G401 (cell line): ENCODE data around the gene CACNA1C. TPM values are rescaled to one million over a fixed set of nuclear protein-coding genes. Genes with fewer than 3 reads are reported as not detected.

Source experiments
- DNase-seq: peaks from one replicate; pipeline ENCODE4 v3.0.0-alpha.2; 2015; ENCODE audit warnings: low spot score
- in situ Hi-C: cut with HindIII; loops from 2 replicates; pipeline ENCODE4 v1.10.0; 2016; ENCODE audit warnings: low sequenced_read_pairs, mixed read lengths
- total RNA-seq: library from RNA; depleted of rRNA; stranded (reverse); fragments of >200 nt; shearing (Covaris generic); gene quantifications from 2 replicates; pipeline ENCODE4 v1.2.3, GENCODE V29; 2014

Gene CACNA1C
- total RNA-seq, 1 experiment from 2014 or later: 2.8 TPM

DNA sequence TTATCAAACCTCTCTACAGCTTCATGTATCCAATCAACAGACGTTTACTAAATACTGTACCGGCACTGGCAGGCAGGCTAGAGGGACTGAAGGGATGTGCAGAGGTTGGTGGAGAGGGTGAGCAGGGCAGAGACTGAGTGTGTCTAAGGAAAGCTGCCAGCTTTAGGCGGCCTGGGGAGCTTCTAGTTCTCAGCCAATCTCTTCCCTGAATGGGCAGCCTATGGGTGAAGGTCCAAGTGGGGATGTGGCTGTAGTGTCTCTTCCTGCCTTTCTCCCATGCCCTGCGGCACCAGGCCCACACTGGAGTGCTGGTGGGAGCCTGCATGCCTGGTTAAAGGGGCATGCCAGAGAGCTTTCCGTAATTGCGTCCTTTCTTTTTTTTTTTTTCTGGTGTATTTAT lies 239.8 kb downstream of the CACNA1C start:
- peak; percentile 22 for DNase-seq
- in situ Hi-C loops: no loop called here

DNA sequence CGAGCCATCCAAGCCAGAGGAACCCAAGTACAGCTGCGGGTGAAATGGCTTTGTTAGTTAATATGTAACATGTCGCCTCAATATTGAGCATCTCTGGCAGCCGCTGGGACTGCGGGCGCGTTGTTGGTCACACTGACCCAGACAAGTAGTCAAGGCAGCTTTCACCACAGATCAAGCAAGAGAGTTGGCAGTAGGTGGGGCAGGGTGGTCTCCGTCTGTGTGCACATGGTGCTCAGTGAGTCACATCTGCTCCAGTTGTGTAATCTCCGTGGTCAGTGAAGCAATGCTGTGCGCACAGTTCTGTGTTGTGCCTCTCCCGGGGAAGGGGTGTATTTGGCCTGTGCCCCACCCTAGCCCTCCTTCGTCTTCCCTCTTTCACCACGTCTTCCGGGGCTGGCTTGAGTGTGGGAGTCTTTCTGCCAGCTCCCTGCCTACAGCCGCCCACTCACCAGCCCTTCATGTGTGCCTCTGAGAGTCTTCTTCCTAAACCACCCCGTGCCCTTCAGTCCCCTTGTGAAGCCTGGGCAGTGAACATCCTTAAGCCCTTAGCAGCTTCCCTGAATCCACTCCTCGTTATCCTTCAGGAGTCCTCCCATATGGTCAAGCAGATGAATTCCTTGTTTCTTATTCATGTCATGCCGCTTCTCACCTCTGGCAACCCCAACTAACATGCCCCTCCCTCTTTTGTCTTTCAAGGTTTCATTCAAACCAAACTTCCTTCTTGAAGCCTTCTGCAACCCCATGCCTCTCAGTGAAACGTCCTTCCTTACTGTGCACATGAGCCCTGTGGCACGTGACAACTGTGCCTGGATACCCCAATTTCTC lies 242.1 kb downstream of the CACNA1C start:
- no peak for DNase-seq
- in situ Hi-C loops: no loop called here

DNA sequence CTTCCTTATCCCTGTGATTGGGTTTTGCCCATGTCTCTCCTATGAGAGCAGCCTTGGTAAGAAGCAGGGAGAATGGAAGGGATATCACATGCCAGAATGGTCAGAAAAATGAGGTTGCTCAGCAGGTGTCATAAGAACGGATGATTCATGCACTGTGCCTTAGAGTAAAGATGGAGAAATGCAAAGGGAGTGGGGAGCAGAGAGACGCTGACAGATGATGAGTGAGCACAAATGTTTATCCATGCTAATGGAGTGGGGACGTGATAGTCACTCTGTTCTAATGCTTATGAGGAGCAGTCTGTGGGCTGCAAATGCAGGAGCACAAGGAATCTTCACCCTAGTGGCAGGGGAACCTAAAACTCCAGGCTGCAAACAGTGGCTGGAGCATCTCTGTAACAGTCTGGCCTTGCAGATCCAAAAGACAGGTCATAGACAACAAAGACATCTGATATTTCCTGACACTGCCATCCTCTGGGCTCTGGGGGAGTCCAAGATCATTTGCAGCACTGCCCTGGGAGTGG lies 243.2 kb downstream of the CACNA1C start:
- in situ Hi-C loops: no loop called here
- peak; percentile 69 for DNase-seq

DNA sequence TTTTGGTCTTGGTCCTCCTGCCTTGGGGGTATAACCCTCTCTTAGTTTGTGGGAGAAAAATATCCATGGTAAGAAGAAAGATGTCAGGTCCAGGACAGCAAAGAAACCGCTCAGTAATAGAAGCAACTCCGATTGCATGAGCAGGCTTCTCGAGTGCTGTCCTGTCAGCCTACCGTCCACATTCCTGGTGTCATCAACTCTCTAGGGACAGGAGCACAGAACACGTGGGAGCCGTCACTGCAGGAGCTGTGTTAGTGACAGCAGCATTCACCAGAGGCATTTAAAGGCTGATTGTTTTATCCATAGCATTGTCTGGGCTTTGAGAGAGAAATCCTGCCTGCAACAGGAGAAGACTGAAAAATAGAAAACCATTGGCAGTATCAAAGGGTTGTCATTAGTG lies 244.2 kb downstream of the CACNA1C start:
- DNase-seq: no peak
- in situ Hi-C loops: no loop called here

DNA sequence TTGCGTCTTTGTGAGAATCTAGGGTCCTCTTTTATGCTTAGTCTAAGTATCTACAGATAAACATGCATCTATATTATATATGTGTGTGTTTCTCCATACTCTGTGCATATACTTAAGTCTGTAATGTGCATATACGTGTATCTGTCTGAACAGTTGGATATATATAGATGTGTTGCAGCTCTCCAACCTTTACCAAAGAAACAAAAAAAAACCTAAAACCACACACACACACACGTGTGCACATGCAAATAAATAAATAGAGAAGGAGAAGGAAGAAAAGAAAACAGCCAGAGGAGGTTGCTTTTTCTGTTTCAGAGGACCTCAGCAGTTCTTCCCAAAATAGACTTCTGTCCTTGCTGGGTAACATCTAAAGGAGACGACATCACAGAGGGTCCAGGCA lies 244.9 kb downstream of the CACNA1C start:
- in situ Hi-C loops: no loop called here
- DNase-seq: no peak

DNA sequence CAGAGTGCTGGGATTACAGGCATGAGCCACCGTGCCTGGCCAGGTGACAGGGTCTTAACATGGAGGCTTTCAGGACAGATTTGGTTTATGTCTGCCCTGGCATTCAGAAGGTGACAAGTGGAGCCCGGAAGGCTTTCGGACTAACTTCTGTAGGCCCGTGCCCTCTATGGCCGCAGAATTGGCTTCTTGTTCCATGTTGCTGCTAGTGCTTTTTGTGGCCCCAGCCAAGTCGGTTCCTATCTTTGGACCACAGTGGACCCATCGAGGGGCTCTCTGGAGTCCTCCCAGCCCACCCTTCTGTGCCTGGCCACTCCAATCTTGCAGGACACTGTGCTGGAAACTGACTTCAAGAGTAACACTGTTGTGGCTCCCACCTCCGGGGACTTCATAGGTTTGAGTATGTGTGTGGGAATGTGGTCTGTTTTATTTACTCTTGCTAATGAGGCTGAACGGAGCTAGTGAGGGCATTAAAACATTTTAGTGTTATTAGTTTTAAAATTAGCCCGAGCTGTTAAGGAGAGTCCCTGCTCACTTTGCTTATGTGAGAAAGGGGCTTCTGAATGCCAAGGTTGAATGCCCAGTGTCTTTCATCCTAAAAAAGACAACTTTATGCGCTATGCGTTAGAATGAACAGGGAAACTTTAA lies 245.9 kb downstream of the CACNA1C start:
- in situ Hi-C loops: no loop called here
- no peak for DNase-seq

DNA sequence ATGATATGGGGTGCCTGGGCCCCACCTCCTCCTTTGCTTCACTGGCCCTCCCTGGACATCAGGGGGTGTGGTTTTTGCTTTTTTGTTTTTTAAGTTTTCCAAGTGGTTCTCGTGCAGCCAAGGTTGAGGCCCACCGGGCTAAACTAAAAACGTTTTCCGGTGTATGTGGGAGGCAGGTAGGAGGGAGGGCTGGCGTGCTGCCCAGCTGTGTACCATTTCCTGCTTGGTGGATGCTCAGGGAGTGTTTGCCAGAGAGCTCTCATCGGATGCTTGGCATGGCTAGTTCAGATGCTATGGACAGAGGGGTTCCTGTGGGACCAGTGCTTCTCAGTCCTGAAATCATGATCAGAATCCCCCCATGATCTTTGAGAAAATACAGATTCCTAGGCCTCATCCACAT lies 246.4 kb downstream of the CACNA1C start:
- in situ Hi-C loops: no loop called here
- peak; percentile 77 for DNase-seq

DNA sequence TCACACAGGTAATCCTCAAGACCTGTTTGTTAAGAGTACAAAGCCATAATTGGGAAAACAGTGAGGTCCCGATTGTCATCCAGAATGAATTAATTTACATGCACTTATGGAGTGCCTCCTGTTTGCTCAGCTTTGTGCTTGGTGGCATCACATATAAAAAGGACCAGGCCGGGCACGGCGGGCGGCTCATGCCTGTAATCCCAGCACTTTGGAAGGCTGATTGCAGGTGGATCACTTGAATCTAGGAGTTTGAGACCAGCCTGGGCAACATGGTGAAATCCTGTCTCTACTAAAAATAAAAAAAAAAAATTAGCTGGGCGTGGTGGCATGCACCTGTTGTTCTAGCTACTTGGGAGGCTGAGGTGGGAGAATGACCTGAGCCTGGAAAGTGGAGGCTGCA lies 247.4 kb downstream of the CACNA1C start:
- no peak for DNase-seq
- in situ Hi-C loops: no loop called here

DNA sequence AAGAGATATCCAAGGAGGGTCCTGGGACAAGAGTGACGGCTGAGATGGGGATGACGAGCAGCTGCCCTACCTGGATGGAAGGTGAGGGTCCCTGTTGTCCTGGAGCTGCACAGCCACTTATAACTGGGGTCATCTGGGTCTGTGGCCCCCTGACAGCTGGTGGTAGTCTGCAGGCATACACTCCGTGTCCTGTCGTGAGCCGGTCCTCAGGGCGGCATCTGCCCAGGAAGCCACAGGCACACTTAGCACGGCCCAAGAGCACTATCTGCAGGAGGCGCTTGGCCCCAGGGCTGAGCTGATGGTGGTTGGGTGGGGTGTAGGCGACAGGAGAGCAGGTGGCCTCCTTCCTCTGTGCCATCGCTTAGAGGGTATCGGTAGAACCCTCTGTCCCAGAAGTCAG lies 248.1 kb downstream of the CACNA1C start:
- in situ Hi-C loops: no loop called here
- DNase-seq: no peak

DNA sequence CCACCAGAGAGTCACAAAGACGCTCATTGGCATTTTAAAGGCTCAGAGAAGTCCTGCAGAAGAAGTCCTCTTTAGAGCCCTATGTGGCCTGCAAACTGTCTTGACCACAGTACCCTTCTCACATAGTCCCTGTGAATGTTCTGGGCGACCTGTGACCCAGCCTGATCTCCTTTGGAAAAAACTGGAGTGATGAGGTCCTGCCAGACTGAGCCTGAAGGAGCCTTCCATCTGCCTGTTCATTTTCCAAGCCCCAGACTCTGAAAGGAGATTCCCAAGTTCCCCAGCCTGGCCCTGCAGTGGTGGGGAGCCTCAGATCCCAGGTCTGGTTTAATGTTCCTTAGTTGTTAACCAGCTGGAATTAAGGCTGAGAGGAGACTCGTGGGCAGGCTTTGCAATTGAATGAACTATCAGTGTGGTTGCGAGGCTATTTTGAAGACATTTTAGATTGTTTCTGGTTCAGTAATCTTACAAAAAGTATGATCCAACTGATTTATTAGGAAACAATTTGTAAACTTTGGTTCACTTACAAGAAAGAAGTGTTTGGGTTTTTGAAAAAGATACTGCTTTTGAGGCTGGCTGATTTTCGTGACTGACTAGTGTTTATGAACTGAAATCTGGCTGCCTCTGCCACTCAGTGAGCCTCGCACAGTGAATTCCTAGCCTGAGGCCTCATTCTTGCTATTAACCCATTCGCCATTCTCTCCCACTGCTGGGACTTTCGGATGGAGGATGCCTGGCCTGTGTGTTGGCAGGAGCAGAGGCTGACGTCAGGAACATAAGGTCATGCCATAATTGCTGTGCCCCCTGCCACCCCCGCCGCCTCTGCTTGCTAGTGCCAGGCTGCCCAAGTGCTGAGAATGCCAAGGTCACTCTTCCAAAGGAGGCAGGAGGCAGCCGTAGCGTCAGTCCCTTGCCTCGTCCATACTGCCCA lies 249.0 kb downstream of the CACNA1C start:
- in situ Hi-C loops: no loop called here
- peak; percentile 49 for DNase-seq

DNA sequence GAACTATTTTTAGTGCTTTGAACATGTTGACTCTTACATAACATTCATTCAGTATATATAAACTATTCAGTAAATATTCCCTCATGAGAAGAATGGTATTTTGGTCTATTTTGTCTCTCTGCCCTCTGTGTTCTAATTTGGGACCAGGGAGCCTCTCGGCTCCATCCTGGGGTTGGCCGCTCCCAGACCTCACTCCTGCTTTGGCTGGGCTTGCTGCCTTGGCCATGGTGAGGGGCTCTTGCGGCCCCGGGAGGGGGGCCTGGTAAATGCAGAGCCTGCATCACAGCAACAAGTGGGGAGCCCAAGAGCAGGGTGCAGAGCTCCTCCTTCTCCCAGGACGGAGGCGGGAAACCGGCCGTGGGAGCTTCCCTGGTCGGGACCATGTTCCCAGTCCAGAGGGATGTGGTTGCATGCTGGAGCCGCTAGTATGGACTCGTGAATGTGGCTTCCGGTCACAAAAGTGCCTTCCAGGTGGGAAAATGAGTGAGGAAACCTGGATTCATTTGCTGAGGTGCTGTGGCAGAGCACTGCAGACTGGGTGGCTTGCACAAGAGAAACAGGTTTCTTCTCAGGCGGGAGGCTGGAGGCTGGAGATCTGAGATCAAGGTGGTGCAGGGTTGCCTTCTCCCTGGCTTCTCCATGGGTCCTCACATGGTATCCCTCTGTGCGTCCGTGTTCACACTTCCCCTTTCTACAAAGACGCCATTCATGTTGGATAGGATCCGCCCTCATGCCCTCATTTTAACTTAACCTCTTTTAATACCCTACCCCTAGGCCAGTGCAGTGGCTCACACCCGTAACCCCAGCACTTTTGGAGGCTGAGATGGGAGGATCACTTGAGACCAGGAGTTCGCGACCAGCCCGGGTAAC lies 250.2 kb downstream of the CACNA1C start:
- DNase-seq: no peak
- in situ Hi-C loops: no loop called here

DNA sequence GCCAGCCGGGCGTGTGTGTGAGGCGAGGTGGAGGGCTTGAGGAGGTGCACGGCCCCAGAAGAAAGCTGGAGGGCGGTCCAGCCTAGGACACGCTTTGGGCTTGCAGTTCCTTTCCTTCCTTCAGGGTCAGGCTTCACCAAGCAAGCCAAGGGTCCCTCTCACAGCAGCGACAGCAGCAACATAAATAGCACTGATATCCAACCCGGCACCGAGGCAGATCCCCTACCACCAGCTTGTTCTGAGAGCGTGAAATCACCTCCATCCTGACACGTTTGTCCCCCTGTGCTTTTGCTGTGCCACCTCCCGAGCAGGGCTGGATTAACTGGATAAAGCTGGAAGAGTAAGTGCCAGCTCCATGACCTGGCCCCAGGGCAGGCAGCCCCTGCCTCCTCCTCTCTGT lies 251.4 kb downstream of the CACNA1C start:
- in situ Hi-C loops: no loop called here
- no peak for DNase-seq

DNA sequence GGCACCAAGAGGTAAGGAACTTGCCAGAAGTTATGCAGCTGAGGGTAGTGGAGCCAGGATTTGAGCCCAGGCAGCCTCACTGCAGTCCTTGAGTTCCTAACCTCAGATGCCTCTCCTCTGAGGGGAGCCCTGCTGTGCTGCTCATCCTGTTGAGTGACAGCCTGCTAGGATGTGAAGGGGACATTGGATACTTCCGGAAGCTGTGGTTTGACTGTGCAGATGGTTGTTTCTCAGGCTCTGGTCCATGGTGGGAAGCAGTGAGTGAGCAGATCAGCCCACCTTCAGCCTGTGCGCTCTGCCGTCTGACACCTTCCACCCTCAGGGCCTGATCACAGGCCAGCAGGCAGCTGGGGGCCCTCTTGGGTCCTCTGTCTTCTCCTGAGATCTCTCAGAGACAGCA lies 253.2 kb downstream of the CACNA1C start:
- no peak for DNase-seq

DNA sequence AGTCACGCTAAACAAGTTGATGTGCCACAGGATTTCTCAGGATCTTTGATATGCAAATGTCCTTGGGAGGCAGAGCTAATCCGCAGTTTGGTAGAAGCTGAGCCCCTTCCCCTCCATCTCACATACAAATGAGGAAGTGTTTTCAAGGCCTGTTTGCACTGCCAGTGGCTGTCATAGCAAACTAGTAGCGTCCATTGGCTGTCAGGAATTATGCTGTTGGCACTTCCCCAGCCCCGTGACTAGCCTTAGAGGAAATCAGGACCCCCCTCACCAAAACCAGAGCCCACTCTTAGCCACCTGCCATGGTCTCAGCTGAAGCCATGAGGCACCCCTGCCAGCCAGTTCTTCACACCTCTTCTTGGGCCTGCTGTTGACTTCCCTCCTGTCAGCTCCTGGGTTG lies 253.9 kb downstream of the CACNA1C start:
- no peak for DNase-seq
- in situ Hi-C loops: no loop called here

More for the DNA sequence above, 253.2 kb downstream of the CACNA1C start:
- in situ Hi-C loops: no loop called here

DNA sequence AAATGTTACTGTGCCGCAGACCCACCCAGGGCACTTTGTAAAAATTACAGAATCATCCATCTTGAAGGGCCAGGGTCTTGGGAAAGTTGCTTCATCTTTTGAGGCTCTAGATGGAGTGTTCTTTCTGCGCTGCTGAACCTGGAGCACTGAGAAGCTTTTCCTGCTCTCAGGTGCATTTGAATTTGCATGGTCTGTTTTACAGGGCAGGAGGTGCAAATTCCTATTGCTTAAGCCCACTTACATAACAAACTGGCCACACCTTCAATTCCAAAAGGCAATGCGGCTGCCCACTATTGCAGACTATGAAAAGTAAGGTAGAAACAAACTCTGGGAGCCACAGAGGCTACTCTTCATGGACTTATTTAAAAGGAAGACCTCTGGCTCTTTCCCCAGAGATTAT lies 254.8 kb downstream of the CACNA1C start:
- DNase-seq: no peak
- in situ Hi-C loops: no loop called here

DNA sequence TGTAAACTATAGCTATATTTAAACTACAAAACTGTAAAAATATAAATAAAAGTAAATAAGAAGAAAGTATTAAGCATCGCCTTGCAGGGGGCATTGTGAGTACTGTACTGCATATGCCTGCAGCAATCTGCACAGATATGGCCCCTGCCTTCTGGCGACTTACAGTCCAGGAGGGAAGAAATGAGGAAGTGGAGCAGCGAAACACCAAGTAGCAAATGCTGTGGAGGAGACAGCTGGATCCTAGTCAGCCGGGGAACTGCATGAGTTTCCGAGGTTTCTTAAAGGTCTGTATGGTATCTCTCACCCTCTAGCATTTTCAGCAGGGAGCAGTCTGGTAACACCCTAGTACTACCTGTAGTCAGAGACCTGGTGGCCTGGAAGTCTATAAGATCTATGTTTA lies 256.9 kb downstream of the CACNA1C start:
- in situ Hi-C loops: no loop called here
- DNase-seq: no peak

DNA sequence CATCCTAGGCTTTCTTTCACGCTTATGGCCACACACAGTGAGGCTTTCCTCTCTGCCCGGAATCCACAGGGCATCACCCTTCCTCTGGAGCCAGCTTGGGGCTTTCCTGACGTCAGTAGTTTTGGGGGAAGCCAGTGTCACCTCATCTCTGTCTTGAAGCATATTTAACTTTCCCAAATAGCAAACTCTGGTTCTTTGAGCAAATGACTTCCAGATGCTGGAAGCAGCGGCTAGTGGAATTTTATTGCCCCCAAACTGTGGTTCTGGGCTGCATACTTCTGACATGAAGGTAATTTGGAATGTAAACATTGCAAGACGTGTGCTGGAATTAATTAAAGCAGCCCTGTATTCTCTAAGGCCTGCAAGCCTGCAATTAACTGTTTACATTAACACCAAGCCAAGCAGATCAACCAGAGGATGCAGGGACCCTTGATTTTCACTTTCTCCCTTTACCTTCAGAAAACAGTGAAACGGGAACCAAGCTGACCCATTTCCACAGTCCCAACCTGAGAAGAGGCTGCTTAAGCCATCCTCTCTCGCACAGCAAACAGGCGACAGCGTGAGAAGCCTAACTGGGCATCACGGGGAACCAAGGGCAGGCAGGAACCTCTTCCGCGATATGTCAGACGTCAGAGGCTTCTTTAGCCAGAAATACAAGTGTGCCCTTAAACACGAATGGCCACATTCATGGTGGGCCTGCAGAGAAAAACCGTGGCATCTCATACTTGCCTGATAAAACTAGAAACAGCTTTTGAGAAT lies 258.4 kb downstream of the CACNA1C start:
- in situ Hi-C loops: no loop called here
- DNase-seq: peak; percentile 47

DNA sequence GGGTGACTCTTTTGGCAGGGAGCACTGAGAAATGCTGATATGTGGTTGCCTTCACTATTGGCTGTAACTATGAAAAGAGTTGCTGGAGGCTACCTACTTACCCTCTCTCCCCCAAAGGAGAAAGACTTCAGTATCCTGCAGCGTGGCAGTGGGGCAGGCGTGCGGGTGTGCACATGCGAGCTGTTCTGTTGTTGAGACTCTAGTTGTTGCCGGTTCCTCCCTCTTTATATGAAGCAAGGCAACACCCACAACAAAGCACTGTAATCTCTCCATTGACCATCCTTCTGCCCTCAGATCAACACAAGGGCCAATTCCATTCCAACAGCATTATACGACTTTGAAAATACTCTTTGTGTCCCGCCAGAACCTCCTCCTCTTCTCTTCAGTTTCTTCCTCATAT lies 259.4 kb downstream of the CACNA1C start:
- no peak for DNase-seq
- in situ Hi-C loops: no loop called here
